WTC11 (cell line): ENCODE measurements around the gene TCN2. TPM values are rescaled to one million over a fixed set of nuclear protein-coding genes. Genes with fewer than 3 reads are reported as not detected.

ENCODE experiments used
- ATAC-seq: fragments of 200-7000 bp; cut with Tn5 transposase; 2 replicates; pipeline ENCODE4 v1.10.0; 2021; ENCODE audit warnings: mild to moderate bottlenecking, moderate library complexity
- CTCF ChIA-PET: fragments of 300-600 bp; sonication (Branson Sonifier 250); formaldehyde crosslinking; loops from one replicate; lab custom pipeline; 2021; ENCODE audit warnings: antibody characterized with exemption; lab: Charles Lee
- POLR2A ChIA-PET: fragments of 350-600 bp; sonication (Branson Sonifier 250); formaldehyde crosslinking; loops from one replicate; lab custom pipeline; 2021; ENCODE audit warnings: antibody characterized with exemption; lab: Charles Lee
- DNase-seq: peaks from one replicate; pipeline ENCODE4 v3.0.0; 2021; ENCODE audit warnings: low spot score
- H3K27ac Mint-ChIP-seq: 2 replicates; pipeline ENCODE4 v1.8.0; 2021; ENCODE audit warnings: mixed read lengths
- H3K27me3 Mint-ChIP-seq: 2 replicates; pipeline ENCODE4 v1.8.0; 2021; ENCODE audit warnings: low read depth, mild to moderate bottlenecking, moderate library complexity, mixed read lengths
- H3K36me3 Mint-ChIP-seq: 2 replicates; pipeline ENCODE4 v1.8.0; 2021; ENCODE audit warnings: mixed read lengths
- H3K4me1 Mint-ChIP-seq: 2 replicates; pipeline ENCODE4 v1.8.0; 2022; ENCODE audit warnings: mixed read lengths
- H3K4me3 Mint-ChIP-seq: 2 replicates; pipeline ENCODE4 v1.8.0; 2021; ENCODE audit warnings: mild to moderate bottlenecking, moderate library complexity, mixed read lengths
- H3K9me3 Mint-ChIP-seq: 2 replicates; pipeline ENCODE4 v1.8.0; 2021; ENCODE audit warnings: mixed read lengths
- ATF1 ChIP-seq: sonication (generic); formaldehyde crosslinking; IDR thresholded peaks from 2 replicates; pipeline ENCODE4 v1.8.1; 2023; ENCODE audit warnings: mild to moderate bottlenecking, moderate library complexity, missing genetic modification reagents
- CBFB ChIP-seq: sonication (generic); formaldehyde crosslinking; IDR thresholded peaks from 2 replicates; pipeline ENCODE4 v1.8.1; 2022; ENCODE audit warnings: mild to moderate bottlenecking, low read depth, missing genetic modification reagents
- CREM ChIP-seq: sonication (generic); formaldehyde crosslinking; IDR thresholded peaks from 2 replicates; pipeline ENCODE4 v1.8.1; 2022; ENCODE audit warnings: mild to moderate bottlenecking, missing genetic modification reagents, moderate library complexity
- CTCF ChIP-seq: fragments of 200-600 bp; IDR thresholded peaks from 2 replicates; pipeline ENCODE4 v1.8.0; 2022; ENCODE audit warnings: antibody characterized with exemption
- ERG ChIP-seq: fragments of 250-450 bp; sonication (Bioruptor Pico); IDR thresholded peaks from 2 replicates; pipeline ENCODE4 v1.8.0; 2021; ENCODE audit warnings: mild to moderate bottlenecking
- FOXK1 ChIP-seq: sonication (generic); formaldehyde crosslinking; IDR thresholded peaks from 2 replicates; pipeline ENCODE4 v1.8.0; 2022; ENCODE audit warnings: mild to moderate bottlenecking, moderate library complexity, missing genetic modification reagents
- GABPB1 ChIP-seq: sonication (generic); formaldehyde crosslinking; IDR thresholded peaks from 2 replicates; pipeline ENCODE4 v1.8.1; 2023; ENCODE audit warnings: mild to moderate bottlenecking, missing genetic modification reagents
- GTF2I ChIP-seq: fragments of 250-450 bp; sonication (Bioruptor Pico); conservative IDR thresholded peaks from 2 replicates; pipeline ENCODE4 v1.4.0; 2021; ENCODE audit warnings: mild to moderate bottlenecking
- IRF2 ChIP-seq: sonication (generic); formaldehyde crosslinking; IDR thresholded peaks from 2 replicates; pipeline ENCODE4 v1.8.0; 2022; ENCODE audit warnings: low read depth, missing genetic modification reagents, borderline replicate concordance
- JAZF1 ChIP-seq: fragments of 250-450 bp; sonication (Bioruptor Pico); IDR thresholded peaks from 2 replicates; pipeline ENCODE4 v1.9.0; 2021; ENCODE audit warnings: moderate library complexity, mild to moderate bottlenecking, inconsistent platforms
- KAT7 ChIP-seq: sonication (generic); formaldehyde crosslinking; IDR thresholded peaks from 2 replicates; pipeline ENCODE4 v1.8.1; 2023; ENCODE audit warnings: missing genetic modification reagents, mild to moderate bottlenecking, borderline replicate concordance
- NFATC4 ChIP-seq: fragments of 250-450 bp; sonication (Bioruptor Pico); IDR thresholded peaks from 2 replicates; pipeline ENCODE4 v1.9.0; 2021; ENCODE audit warnings: mild to moderate bottlenecking
- NR1H2 ChIP-seq: sonication (generic); formaldehyde crosslinking; IDR thresholded peaks from 2 replicates; pipeline ENCODE4 v1.9.0; 2021; ENCODE audit warnings: mild to moderate bottlenecking, moderate library complexity, missing genetic modification reagents
- PRDM15 ChIP-seq: sonication (generic); formaldehyde crosslinking; IDR thresholded peaks from 2 replicates; pipeline ENCODE4 v1.8.0; 2022; ENCODE audit warnings: missing genetic modification reagents
- SP1 ChIP-seq: sonication (generic); formaldehyde crosslinking; conservative IDR thresholded peaks from 2 replicates; pipeline ENCODE4 v1.8.1; 2022; ENCODE audit warnings: missing genetic modification reagents
- TEAD4 ChIP-seq: sonication (generic); formaldehyde crosslinking; IDR thresholded peaks from 2 replicates; pipeline ENCODE4 v1.8.0; 2022; ENCODE audit warnings: mild to moderate bottlenecking, missing genetic modification reagents
- USF2 ChIP-seq: sonication (generic); formaldehyde crosslinking; IDR thresholded peaks from 2 replicates; pipeline ENCODE4 v1.8.1; 2023; ENCODE audit warnings: mild to moderate bottlenecking, missing genetic modification reagents, moderate library complexity
- ZBTB21 ChIP-seq: sonication (generic); formaldehyde crosslinking; IDR thresholded peaks from 2 replicates; pipeline ENCODE4 v1.8.1; 2023; ENCODE audit warnings: mild to moderate bottlenecking, missing genetic modification reagents, borderline replicate concordance
- ZNF416 ChIP-seq: fragments of 250-450 bp; sonication (Bioruptor Pico); IDR thresholded peaks from 2 replicates; pipeline ENCODE4 v1.9.0; 2021; ENCODE audit warnings: mild to moderate bottlenecking, inconsistent platforms
- ZSCAN18 ChIP-seq: fragments of 250-450 bp; sonication (Bioruptor Pico); IDR thresholded peaks from 2 replicates; pipeline ENCODE4 v2.1.2; 2022; ENCODE audit warnings: mild to moderate bottlenecking, moderate library complexity
- total RNA-seq: library from RNA; stranded (reverse); gene quantifications from 3 replicates; pipeline ENCODE4 v1.2.3, GENCODE V29; 2021

The TCN2 gene
- total RNA-seq, 1 experiment from 2014 or later, result 39.0 TPM

GRCh38 chr22:30606455-30607299 is at the start of gene TCN2 (continued):
- TF ChIP-seq ZSCAN18, result no peak
- TF ChIP-seq USF2 (CRISPR knock-in tag), result peak; percentile 96
- TF ChIP-seq CTCF, result no peak
- peak; percentile 68; the same call in 1 of the 2 replicates for TF ChIP-seq ZNF416 (CRISPR knock-in tag)
- no peak for TF ChIP-seq ATF1 (CRISPR knock-in tag)
- no peak for TF ChIP-seq GTF2I
- no peak for TF ChIP-seq ZBTB21
- TF ChIP-seq NFATC4 (CRISPR knock-in tag), result no peak
- no peak for TF ChIP-seq KAT7 (CRISPR knock-in tag)

- peak; percentile 46 for ATAC-seq
- Mint-ChIP-seq H3K9me3 (no peaks in the 10 kb centered on the region), H3K4me1 (peaks cover 37% of the 10 kb centered on the region), H3K27ac (no peak overlapping the region), H3K36me3 (no peaks in the 10 kb centered on the region), H3K27me3 (no peaks in the 10 kb centered on the region), H3K4me3 (no peak overlapping the region)
- CTCF ChIA-PET, result interaction anchor here (0.9 to 2.3 kb wide), 9 partner anchors 9 to 198 kb away, joined by 3 to 9 read pairs (median 4); no protein-coding TSS in a partner anchor
- POLR2A ChIA-PET, result no interaction called here
- peak; percentile 42 for DNase-seq
- TF ChIP-seq KAT7 (CRISPR knock-in tag), result no peak
- no peak for TF ChIP-seq SP1 (CRISPR knock-in tag)
- TF ChIP-seq FOXK1 (CRISPR knock-in tag), result no peak
Observed at GRCh38 chr22:30557243-30557642, 49.7 kb upstream of the TCN2 start.

GRCh38 chr22:30559889-30560288 is 47.1 kb upstream of the TCN2 start:
- H3K9me3 Mint-ChIP-seq, result no peaks in the 10 kb centered on the region
- no peak overlapping the region for H3K4me3 Mint-ChIP-seq
- POLR2A ChIA-PET, result no interaction called here
- CTCF ChIA-PET, result interaction anchor here (0.8 to 0.9 kb wide), 2 partner anchors 11 to 42 kb away, joined by 3 read pairs; no protein-coding TSS in a partner anchor
- DNase-seq (no peak), ATAC-seq (no peak)
- no peaks in the 10 kb centered on the region; the same call in 1 of the 2 replicates for H3K27me3 Mint-ChIP-seq
- peaks cover 41% of the 10 kb centered on the region for H3K4me1 Mint-ChIP-seq
- H3K27ac Mint-ChIP-seq, result peak overlapping the region; percentile 72; the same call in 1 of the 2 replicates
- TF ChIP-seq CBFB, result no peak
- no peak for TF ChIP-seq GABPB1 (CRISPR knock-in tag)
- no peak for TF ChIP-seq CREM (CRISPR knock-in tag)
- no peak for TF ChIP-seq CTCF
- TF ChIP-seq NR1H2 (CRISPR knock-in tag), result no peak
- TF ChIP-seq TEAD4, result no peak
- TF ChIP-seq JAZF1, result no peak
- TF ChIP-seq KAT7 (CRISPR knock-in tag), result no peak
- no peak for TF ChIP-seq ERG (CRISPR knock-in tag)
- no peak for TF ChIP-seq IRF2 (CRISPR knock-in tag)
- no peak for TF ChIP-seq PRDM15 (CRISPR knock-in tag)
- H3K36me3 Mint-ChIP-seq, result no peaks in the 10 kb centered on the region
